Measurements from ENCODE around the gene JOSD2.

The JOSD2 gene

GRCh38 chr19:50546527-50547221 lies 35.7 kb upstream of the JOSD2 start:
- no peak overlapping the region for H3K4me3 ChIP-seq (ENCODE audit: low read depth, low read length)
- TF ChIP-seq CTCF (IDR thresholded peaks at IDR 0.05; ENCODE audit: borderline replicate concordance, insufficient read depth, low read depth, low read length) = no peak

- no peak for TF ChIP-seq CTCF (IDR thresholded peaks at IDR 0.05; ENCODE audit: borderline replicate concordance, insufficient read depth, low read depth, low read length)
- no peak overlapping the region for H3K4me3 ChIP-seq (ENCODE audit: low read depth, low read length)
Observed at GRCh38 chr19:50542943-50543342, 32.0 kb upstream of the JOSD2 start.

GRCh38 chr19:50537769-50538230 lies 26.8 kb upstream of the JOSD2 start:
- H3K4me3 ChIP-seq (ENCODE audit: low read depth, low read length) = no peak overlapping the region
- TF ChIP-seq CTCF (IDR thresholded peaks at IDR 0.05; ENCODE audit: borderline replicate concordance, insufficient read depth, low read depth, low read length) = peak; percentile 90

- no peak for TF ChIP-seq CTCF (IDR thresholded peaks at IDR 0.05; ENCODE audit: borderline replicate concordance, insufficient read depth, low read depth, low read length)
- H3K4me3 ChIP-seq (ENCODE audit: low read depth, low read length) = no peak overlapping the region
Observed at GRCh38 chr19:50537306-50537685, 26.3 kb upstream of the JOSD2 start.

DNA sequence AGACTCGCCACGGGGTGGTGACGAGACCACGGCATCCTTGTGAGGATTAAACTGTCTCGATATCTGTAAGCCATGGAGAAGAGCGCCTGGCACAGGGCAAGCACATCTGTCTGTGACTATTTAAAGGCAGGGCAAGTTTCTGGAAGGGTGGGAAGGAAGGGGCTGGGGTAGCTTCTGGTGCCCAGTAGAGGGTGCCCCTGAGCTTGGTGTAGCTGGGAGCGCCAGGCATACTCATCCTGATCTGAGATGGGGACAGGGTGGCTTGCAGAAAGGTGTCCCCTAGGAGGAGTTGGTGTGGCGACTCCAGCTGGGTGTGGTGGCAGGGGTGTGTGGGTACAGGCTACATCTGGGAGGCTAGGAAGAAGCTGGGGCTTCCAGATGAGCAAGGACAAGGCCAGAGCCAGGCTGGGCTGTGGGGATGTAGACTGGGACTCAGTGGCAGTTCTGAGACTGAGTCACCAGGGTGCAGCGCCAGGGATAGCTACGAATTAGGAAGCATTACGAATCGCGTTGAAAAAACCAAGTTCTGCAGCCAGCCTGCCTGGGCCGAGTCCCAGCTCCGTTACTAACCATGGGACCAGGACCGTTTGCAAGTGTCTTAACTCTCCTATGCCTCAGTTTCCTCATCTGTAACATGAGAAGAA lies 25.8 kb upstream of the JOSD2 start:
- no peak overlapping the region for H3K4me3 ChIP-seq (ENCODE audit: low read depth, low read length)
- TF ChIP-seq CTCF (IDR thresholded peaks at IDR 0.05; ENCODE audit: borderline replicate concordance, insufficient read depth, low read depth, low read length) = peak; percentile 19; the same call in 1 of the 2 replicates

- no peak overlapping the region for H3K4me3 ChIP-seq (ENCODE audit: low read depth, low read length)
- TF ChIP-seq CTCF (IDR thresholded peaks at IDR 0.05; ENCODE audit: borderline replicate concordance, insufficient read depth, low read depth, low read length) = no peak
Observed at GRCh38 chr19:50535672-50536187, 24.7 kb upstream of the JOSD2 start.

- no peak for TF ChIP-seq CTCF (IDR thresholded peaks at IDR 0.05; ENCODE audit: borderline replicate concordance, insufficient read depth, low read depth, low read length)
- no peak overlapping the region for H3K4me3 ChIP-seq (ENCODE audit: low read depth, low read length)
Observed at GRCh38 chr19:50534478-50534877, 23.5 kb upstream of the JOSD2 start.
